K562 treated with DMSO at 1 percent for 12 hours (cell line): ENCODE results near the gene TRAT1. TPM values are rescaled to one million over a fixed set of nuclear protein-coding genes. Genes with fewer than 3 reads are reported as not detected.

ENCODE experiments used
- total RNA-seq: library from RNA; unstranded; fragments of 300-600 nt; gene quantifications from 2 replicates; pipeline ENCODE4 v1.2.3, GENCODE V29; 2022; ENCODE audit not compliant: insufficient read depth

Gene TRAT1
- not detected in 2 replicates for total RNA-seq

DNA sequence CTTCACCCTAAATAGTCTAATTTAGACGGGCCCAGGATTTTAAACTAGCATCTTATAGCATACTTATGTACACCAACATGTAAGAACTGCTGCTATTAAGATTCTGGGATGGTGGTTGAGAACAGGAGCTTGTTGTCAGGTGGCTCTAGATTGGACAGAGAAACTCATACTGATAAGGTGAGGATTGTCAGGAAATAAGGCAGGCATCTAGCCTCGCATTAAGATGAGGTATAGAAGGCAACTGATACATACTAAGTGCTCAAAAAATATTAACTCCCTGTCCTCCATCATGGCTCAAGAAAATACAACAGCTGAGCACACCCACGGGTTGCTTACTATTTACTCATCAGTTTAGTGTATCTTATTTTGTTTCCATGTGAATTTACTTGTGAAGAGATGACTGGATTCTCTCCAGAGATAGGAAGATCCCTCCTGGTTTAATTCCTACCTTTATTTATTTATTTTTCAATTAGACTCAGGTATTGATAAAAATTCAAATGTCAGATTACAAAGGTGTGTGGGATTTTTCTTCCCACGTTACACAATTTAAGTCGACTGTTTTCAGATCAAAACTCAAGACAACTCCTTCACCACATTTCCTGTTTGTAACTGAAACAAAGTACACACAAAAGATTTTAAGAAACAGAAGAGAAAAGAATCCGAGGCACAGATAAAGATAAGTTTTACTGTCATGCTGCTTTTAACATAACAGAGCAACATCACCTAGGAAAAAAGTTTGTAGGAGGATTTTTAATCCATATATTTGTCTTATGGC is at the start of gene TRAT1:
Gene TRAT1 (plus strand): TSS at position 664 of the 775 bp plus-strand sequence. CDS start 142 bp downstream, outside the sequence.

Other genes with a start within 250 kb of the TRAT1 start
- 3.3 and 12.3 TPM in 2 replicates for gene CIP2A, start 233.3 kb upstream of the TRAT1 start, total RNA-seq
- gene DZIP3, start 233.1 kb upstream of the TRAT1 start, total RNA-seq = 1.1 and 4.0 TPM in 2 replicates
- gene RETNLB, start 65.4 kb upstream of the TRAT1 start, total RNA-seq = not detected in 2 replicates
- gene GUCA1C, start 131.1 kb downstream of the TRAT1 start, total RNA-seq = not detected in 2 replicates